ENCODE results near the gene VSX1.

VSX1 gene

DNA sequence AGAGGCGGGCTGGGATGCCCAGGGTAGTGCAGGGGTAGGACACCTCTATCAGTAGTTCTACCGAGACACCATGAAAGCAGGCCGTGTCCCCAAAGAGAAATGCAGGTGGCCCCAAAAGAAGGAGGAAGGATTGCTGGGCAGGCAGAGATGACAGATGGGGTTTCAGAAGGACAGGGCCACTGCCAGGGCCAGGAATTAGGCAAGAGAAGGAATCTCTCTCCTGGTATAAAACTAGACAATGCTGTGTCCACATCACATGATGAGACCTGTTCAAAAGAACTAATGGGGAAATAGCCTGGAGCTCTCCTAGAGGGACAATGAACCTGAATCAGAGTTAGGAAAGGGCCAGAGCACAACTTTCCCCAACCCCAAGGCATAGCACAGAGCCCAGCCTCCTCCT lies 21.6 kb upstream of the VSX1 start:
- DNase-seq (ENCODE audit: low read depth) = no peak
- TF ChIP-seq, protein P1, sequence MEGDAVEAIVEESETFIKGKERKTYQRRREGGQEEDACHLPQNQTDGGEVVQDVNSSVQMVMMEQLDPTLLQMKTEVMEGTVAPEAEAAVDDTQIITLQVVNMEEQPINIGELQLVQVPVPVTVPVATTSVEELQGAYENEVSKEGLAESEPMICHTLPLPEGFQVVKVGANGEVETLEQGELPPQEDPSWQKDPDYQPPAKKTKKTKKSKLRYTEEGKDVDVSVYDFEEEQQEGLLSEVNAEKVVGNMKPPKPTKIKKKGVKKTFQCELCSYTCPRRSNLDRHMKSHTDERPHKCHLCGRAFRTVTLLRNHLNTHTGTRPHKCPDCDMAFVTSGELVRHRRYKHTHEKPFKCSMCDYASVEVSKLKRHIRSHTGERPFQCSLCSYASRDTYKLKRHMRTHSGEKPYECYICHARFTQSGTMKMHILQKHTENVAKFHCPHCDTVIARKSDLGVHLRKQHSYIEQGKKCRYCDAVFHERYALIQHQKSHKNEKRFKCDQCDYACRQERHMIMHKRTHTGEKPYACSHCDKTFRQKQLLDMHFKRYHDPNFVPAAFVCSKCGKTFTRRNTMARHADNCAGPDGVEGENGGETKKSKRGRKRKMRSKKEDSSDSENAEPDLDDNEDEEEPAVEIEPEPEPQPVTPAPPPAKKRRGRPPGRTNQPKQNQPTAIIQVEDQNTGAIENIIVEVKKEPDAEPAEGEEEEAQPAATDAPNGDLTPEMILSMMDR (IDR thresholded peaks at IDR 0.05; ENCODE audit: control insufficient read depth, insufficient read depth, low read depth, low read length, missing control alignments) = no peak

DNA sequence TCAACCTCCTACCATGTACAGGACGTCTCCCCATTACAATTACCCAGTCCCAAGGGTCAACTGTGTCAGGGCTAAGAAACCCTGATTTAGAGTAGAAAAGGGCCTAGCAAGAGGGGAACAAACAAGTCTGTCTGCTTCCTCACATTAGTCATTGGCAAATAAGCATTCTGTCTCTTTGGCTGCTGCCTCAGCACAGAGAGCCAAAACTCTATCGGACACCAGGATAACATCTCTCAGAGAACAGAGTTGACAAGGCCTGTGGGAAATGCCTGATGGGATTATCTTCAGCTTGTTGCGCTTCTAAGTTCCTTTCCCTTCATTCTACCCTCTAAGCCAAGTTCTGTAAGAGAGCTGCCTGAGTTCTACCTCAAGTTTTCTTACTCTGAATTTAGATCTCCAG lies 19.0 kb upstream of the VSX1 start:
- no peak for DNase-seq (ENCODE audit: low read depth)
- TF ChIP-seq, protein P1 (IDR thresholded peaks at IDR 0.05; ENCODE audit: control insufficient read depth, insufficient read depth, low read depth, low read length, missing control alignments) = no peak
- H3K4me3 ChIP-seq (ENCODE audit: control insufficient read depth, low read depth, low read length) = no peak overlapping the region

More for the DNA sequence above, 21.6 kb upstream of the VSX1 start:
- no peak overlapping the region for H3K4me3 ChIP-seq (ENCODE audit: control insufficient read depth, low read depth, low read length)

DNA sequence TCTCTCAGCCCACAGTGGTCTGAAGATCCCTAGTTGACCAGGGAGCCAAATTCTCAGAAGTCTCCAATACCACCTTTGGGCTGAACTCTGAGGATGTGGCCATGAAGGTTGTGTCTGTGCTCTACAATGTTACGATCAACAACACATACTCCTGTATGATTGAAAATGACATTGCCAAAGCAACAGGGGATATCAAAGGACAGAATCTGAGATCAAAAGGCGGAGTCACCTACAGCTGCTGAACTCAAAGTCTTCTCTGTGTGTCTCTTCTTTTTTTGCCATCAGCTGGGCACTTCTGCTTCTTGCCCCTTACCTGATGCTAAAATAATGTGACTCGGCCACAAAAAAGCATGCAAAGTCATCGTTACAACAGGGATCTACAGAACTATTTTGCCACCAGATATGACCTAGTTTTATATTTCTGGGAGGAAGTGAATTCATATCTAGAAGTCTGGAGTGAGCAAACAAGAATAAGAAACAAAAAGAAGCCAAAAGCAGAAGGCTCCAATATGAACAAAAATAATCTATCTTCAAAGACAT lies 17.7 kb upstream of the VSX1 start:
- no peak for DNase-seq (ENCODE audit: low read depth)
- TF ChIP-seq, protein P1 (IDR thresholded peaks at IDR 0.05; ENCODE audit: control insufficient read depth, insufficient read depth, low read depth, low read length, missing control alignments) = no peak
- H3K4me3 ChIP-seq (ENCODE audit: control insufficient read depth, low read depth, low read length) = no peak overlapping the region

DNA sequence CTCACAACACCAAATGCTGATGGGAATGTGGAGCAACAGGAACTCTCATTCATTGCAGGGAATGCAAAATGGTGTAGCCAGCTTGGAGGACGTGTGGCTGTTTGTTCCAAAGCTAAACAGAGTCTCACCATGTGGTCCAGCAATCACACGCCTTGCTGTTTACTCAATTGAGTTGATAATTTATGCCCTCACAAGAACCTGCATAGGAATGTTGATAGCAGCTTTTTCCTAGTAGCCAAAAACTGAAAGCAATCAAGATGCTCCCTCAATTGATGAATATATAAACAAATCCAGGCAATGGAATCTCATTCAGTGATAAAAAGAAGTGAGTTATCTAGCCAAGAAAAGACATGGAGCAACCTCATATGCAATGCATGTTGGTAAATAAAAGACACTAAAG lies 15.6 kb upstream of the VSX1 start:
- TF ChIP-seq, protein P1 (IDR thresholded peaks at IDR 0.05; ENCODE audit: control insufficient read depth, insufficient read depth, low read depth, low read length, missing control alignments) = no peak
- H3K4me3 ChIP-seq (ENCODE audit: control insufficient read depth, low read depth, low read length) = no peak overlapping the region
- no peak for DNase-seq (ENCODE audit: low read depth)

DNA sequence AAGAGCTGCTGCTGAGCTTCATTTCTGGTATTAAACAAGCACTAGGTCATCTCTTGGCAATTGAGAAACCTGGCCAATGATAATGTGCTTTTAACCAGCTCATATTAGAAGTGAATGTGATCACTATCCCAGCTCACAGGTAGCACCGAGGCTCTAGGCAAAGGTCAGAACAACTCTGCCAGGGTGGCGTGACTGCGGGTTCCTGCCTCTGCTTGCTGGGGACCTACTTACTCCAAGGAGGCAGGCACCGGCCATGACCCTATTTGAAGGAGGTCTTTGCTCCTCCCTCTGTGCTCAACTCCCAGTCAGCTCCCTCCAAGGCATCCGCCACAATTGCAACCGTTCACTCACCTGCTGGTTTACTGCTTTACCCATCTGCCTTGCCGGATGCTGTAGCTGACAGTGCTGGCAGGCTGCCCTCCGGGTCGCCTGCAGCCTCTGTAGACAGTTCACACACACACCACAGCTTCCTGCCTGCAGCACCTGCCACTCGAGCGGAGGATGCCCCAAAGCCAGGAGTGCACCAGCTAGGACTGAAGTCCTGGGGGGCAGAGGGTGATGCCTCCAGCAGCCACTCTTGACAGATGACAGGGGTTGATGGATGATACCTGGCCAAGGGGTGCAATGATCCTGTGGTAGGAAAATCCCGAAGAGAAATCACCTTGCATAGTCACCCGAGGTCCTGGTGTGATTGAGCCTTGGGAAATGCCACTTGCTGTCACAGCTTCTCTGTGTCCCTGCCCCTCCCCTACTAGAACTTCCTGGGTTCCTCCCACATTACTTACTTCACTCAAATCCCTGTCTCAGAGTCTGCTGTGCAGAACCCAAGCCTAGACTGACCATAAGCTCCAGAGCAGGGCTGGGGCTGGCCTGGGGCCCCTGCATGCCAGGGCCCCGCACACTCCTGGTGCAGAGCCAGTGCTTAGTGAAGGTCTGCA lies 8.8 kb upstream of the VSX1 start:
- TF ChIP-seq, protein P1 (IDR thresholded peaks at IDR 0.05; ENCODE audit: control insufficient read depth, insufficient read depth, low read depth, low read length, missing control alignments) = no peak
- H3K4me3 ChIP-seq (ENCODE audit: control insufficient read depth, low read depth, low read length) = no peak overlapping the region
- no peak for DNase-seq (ENCODE audit: low read depth)

DNA sequence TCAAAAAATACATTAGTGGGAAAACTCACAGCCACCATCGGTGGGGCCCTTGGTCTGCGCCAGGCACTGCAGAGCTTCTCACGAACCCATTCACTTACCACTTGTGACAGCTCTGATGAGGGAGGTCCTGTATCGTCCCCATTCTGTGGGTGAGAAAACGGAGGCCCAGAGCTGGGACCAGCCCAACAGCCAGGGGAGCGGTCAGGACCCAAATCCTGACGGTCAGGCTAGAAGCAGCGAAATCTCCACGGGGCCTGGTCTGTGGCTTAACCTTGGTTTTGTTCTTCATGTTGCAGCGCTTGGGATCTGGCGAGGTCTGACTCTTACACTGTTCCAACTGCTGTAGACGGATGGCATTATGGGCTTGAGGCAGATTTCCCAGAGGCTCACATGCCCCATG lies 7.7 kb upstream of the VSX1 start:
- TF ChIP-seq, protein P1 (IDR thresholded peaks at IDR 0.05; ENCODE audit: control insufficient read depth, insufficient read depth, low read depth, low read length, missing control alignments) = no peak
- DNase-seq (ENCODE audit: low read depth) = no peak
- no peak overlapping the region for H3K4me3 ChIP-seq (ENCODE audit: control insufficient read depth, low read depth, low read length)
